HFF-Myc (cell line): ENCODE data around the gene DAO.

Experiments
- DNase-seq: peaks from one replicate; pipeline ENCODE4 v3.0.0-alpha.2; 2011; ENCODE audit warnings: low read depth; ENCODE audit errors: extremely low read depth
- H3K4me3 ChIP-seq: replicated peaks from 2 replicates; pipeline ENCODE4 v1.5.1; 2011; ENCODE audit warnings: low read depth, mild to moderate bottlenecking, control low read depth, low read length
- TF ChIP-seq, protein P1 (sequence below): IDR thresholded peaks from 2 replicates; pipeline ENCODE4 v1.5.1; 2012; ENCODE audit warnings: mild to moderate bottlenecking, low read depth, low read length, control low read depth; ENCODE audit errors: missing control alignments

DAO gene

DNA sequence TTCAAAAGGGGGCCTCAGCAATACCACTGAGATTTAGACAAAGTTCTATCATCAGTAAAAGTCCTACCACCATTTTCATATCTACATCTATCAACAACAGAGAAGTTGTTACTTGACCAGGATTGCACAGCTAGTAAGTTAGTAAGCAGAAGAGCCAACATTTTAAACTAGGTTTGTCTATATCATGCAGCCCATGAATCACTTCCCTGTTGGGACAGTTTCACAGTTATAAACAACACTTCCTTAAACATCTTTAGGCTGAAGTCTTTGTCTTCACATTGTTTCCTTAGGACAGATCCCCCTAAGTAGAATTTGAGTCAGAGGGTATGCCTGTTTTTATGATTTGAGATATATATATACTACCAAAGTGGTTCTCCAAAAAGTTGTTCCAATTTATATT lies 68.5 kb downstream of the DAO start:
- DNase-seq = no peak
- TF ChIP-seq, protein P1, sequence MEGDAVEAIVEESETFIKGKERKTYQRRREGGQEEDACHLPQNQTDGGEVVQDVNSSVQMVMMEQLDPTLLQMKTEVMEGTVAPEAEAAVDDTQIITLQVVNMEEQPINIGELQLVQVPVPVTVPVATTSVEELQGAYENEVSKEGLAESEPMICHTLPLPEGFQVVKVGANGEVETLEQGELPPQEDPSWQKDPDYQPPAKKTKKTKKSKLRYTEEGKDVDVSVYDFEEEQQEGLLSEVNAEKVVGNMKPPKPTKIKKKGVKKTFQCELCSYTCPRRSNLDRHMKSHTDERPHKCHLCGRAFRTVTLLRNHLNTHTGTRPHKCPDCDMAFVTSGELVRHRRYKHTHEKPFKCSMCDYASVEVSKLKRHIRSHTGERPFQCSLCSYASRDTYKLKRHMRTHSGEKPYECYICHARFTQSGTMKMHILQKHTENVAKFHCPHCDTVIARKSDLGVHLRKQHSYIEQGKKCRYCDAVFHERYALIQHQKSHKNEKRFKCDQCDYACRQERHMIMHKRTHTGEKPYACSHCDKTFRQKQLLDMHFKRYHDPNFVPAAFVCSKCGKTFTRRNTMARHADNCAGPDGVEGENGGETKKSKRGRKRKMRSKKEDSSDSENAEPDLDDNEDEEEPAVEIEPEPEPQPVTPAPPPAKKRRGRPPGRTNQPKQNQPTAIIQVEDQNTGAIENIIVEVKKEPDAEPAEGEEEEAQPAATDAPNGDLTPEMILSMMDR = no peak
- H3K4me3 ChIP-seq = no peak overlapping the region

DNA sequence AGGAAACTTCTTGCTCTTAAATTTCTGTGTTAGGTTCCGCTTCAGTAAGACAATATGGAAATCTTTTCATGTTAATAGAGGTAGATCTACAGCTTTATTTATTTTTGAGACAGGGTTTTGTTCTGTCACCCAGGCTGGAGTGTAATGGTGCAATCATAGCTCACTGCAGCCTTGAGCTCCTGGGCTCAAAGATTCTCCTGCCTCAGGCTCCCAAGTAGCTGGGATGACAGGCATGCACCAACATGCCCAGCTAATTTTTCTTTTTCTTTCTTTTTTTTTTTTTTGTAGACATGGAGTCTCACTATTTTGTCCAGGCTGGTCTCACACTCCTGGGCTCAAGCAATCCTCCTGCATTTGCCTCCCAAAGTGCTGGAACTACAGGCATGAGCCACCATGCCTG lies 70.1 kb downstream of the DAO start:
- no peak for DNase-seq
- TF ChIP-seq, protein P1 = no peak

More for the DNA sequence above, 70.1 kb downstream of the DAO start:
- no peak overlapping the region for H3K4me3 ChIP-seq
